H1 (cell line): ENCODE data around the gene TP53I3. TPM values are rescaled to one million over a fixed set of nuclear protein-coding genes. Genes with fewer than 3 reads are reported as not detected.

ENCODE experiments used
- ATF3 ChIP-seq: IDR thresholded peaks from 2 replicates; pipeline ENCODE4 v1.6.1; 2011; ENCODE audit warnings: low read depth, mild to moderate bottlenecking, low read length; ENCODE audit not compliant: insufficient read depth
- FOSL1 ChIP-seq: IDR thresholded peaks from 2 replicates; pipeline ENCODE4 v1.6.1; 2011; ENCODE audit warnings: mild to moderate bottlenecking, low read depth, low read length, moderate library complexity; ENCODE audit not compliant: insufficient read depth
- KDM4A ChIP-seq: IDR thresholded peaks from one replicate; pipeline ENCODE4 v1.7.1; 2012; ENCODE audit warnings: low read depth, mild to moderate bottlenecking, moderate library complexity, low read length, inconsistent platforms; ENCODE audit not compliant: severe bottlenecking
- MAX ChIP-seq: IDR thresholded peaks from 2 replicates; pipeline ENCODE4 v1.6.1; 2012; ENCODE audit warnings: inconsistent platforms
- RXRA ChIP-seq: IDR thresholded peaks from 2 replicates; pipeline ENCODE4 v1.6.1; 2011; ENCODE audit warnings: low read depth, mild to moderate bottlenecking, low read length, moderate library complexity; ENCODE audit not compliant: insufficient read depth
- TCF12 ChIP-seq: IDR thresholded peaks from 2 replicates; pipeline ENCODE4 v1.6.1; 2011; ENCODE audit warnings: low read depth, mild to moderate bottlenecking, low read length
- polyA plus RNA-seq, 7 experiments: library from polyadenylated mRNA; depleted of rRNA in 3 of 7; stranded (reverse) in 5 of 7; unstranded in 2 of 7; fragments of >200 nt in 5 of 7; fragments of 200-250 nt in 2 of 7; gene quantifications; 1 replicate in 5 of 7; 2 replicates in 1 of 7; 4 replicates in 1 of 7; pipeline versions ENCODE4 v1.2.1 to v1.2.3, GENCODE V29; 2011 to 2013; ENCODE audit warnings: missing spikeins in 2 of 7, mixed read lengths in 2 of 7
- total RNA-seq: library from RNA; stranded (reverse); fragmentation: NEBNext Ultra II Directional; extraction: Animal tissue kit (Norgen Biotek cat#: 25700); gene quantifications from 2 replicates; pipeline ENCODE4 v1.2.1, GENCODE V29; 2021

The TP53I3 gene
- total and polyA plus RNA-seq, 2 of the 8 experiments (the other 6 are each of a cell fraction or from before 2014, with no cell fraction given): 29.4 to 34.5 TPM

- TF ChIP-seq ATF3: no peak
- no peak for TF ChIP-seq MAX
- no peak for TF ChIP-seq KDM4A
- TF ChIP-seq RXRA: no peak
- TF ChIP-seq TCF12: no peak
- TF ChIP-seq FOSL1: no peak
Observed at GRCh38 chr2:24051833-24052232, 32.8 kb downstream of the TP53I3 start (continued).
